Measurements from ENCODE around the gene ALOX5.
"Not testable (repeated sequence)": the region's sequence is repeated elsewhere in the genome, so short reads cannot be mapped to it uniquely, and the experiment has no call there.

The ALOX5 gene

DNA sequence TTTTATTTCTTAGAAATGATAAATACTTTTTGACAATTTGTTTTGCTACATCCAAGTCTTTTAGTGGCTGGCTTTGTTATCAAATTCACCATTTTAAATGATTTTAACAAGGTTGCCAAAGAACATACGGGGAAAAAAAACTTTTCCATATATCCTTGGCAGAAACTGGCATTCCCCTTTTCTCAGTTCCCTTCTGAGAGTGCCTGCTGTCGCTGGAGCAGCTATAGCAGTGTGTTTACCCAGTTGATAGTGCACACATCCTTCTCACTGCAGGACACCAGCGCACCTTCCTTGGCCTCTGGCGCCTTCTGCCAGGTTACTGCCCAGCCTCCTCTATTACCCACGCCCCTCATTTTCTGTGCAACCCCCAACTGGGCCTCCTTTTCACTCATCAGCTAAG, 94.1 kb downstream of the ALOX5 start:
- no peak for DNase-seq (ENCODE audit: low read depth in 2 of 2)

GRCh38 chr10:45470098-45471012, 96.3 kb downstream of the ALOX5 start:
- DNase-seq (ENCODE audit: low read depth in 2 of 2) = peak; percentile 12 to 20

DNA sequence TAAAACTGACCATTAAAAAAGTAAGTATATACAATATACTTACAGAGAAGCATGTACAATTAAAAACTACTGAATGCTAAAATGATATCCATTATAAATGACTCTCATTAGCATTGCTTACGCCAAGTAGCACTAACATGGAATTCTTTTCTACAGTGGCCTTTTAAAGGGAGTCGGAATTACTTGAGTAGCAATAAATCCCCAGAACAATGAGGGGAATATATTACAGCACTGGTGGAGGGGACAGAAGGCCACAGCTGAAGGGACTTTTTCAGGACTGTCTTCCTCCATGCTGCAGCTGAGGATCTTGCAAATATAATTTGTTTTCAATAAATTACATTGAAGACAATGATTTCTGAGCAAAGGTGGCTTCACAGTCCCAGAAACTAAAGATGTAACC, 97.0 kb downstream of the ALOX5 start:
- no peak for DNase-seq (ENCODE audit: low read depth in 2 of 2)

- DNase-seq (ENCODE audit: low read depth in 2 of 2) = no peak
Measured at GRCh38 chr10:45471531-45472310, 97.7 kb downstream of the ALOX5 start.

GRCh38 chr10:45473126-45473525, 99.1 kb downstream of the ALOX5 start:
- no peak for DNase-seq (ENCODE audit: low read depth in 2 of 2)

- DNase-seq (ENCODE audit: low read depth in 2 of 2) = no peak
Measured at GRCh38 chr10:45476559-45476958, 102.5 kb downstream of the ALOX5 start.

DNA sequence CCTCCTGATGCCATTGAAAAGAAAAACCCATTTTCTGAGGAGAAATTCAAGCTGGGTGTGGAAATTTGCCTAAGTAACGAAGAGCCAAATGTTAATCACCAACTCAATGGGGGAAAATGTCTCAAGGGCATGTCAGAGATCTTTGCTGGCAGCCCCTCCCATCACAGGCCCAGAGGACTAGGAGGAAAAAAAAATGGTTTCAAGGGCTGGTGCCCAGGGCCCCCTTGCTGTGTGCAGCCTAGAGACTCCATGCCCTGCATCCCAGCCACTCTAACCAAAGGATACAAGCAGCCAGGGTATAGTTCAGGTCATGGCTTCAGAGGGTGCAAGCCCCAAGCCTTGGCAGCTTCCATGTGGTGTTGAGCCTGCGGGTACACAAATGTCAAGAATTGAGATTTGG, 106.3 kb downstream of the ALOX5 start:
- DNase-seq (ENCODE audit: low read depth in 2 of 2) = no peak

DNA sequence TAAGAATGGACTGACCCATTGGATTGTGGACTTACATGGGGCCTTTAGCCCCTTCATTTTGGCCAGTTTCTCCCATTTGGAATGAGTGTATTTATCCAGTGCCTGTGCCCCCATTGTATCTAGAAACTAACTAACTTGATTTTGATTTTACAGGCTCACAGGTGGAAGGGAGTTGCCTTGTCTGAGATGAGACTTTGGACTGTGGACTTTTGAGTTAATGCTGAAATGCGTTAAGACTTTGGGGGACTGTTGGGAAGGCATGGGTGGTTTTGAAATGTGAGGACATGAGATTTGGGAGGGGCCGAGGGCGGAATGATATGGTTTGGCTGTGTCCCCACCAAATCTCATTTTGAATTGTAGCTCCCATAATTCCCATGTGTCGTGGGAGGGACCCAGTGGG, 107.1 kb downstream of the ALOX5 start:
- not testable (repeated sequence) for DNase-seq (ENCODE audit: low read depth in 2 of 2)

DNA sequence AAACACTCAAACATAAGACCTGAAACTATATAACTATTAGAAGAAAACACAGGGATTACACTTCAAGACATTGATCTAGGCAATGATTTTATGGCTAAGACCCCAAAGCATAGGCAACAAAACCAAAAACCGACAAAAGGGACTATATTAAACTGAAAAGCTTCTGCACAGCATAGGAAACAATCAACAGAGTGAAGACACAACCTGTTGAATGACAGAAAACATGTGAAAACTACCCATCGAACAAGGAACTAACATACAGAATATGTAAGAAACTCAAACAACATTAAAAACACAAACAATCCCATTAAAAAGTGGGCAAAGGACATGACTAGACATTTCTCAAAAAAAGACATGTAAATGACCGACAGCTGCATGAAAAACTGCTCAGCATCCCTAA, 109.0 kb downstream of the ALOX5 start:
- DNase-seq (ENCODE audit: low read depth in 2 of 2) = no peak

GRCh38 chr10:45487735-45488134, 113.7 kb downstream of the ALOX5 start:
- DNase-seq (ENCODE audit: low read depth in 2 of 2) = no peak

GRCh38 chr10:45488365-45488764, 114.3 kb downstream of the ALOX5 start:
- DNase-seq (ENCODE audit: low read depth in 2 of 2) = no peak

- no peak for DNase-seq (ENCODE audit: low read depth in 2 of 2)
Measured at GRCh38 chr10:45490277-45490676, 116.3 kb downstream of the ALOX5 start.

GRCh38 chr10:45491061-45491460, 117.0 kb downstream of the ALOX5 start:
- DNase-seq (ENCODE audit: low read depth in 2 of 2) = no peak
